Measurements from ENCODE around the gene TBC1D25.

TBC1D25 gene, protein sequence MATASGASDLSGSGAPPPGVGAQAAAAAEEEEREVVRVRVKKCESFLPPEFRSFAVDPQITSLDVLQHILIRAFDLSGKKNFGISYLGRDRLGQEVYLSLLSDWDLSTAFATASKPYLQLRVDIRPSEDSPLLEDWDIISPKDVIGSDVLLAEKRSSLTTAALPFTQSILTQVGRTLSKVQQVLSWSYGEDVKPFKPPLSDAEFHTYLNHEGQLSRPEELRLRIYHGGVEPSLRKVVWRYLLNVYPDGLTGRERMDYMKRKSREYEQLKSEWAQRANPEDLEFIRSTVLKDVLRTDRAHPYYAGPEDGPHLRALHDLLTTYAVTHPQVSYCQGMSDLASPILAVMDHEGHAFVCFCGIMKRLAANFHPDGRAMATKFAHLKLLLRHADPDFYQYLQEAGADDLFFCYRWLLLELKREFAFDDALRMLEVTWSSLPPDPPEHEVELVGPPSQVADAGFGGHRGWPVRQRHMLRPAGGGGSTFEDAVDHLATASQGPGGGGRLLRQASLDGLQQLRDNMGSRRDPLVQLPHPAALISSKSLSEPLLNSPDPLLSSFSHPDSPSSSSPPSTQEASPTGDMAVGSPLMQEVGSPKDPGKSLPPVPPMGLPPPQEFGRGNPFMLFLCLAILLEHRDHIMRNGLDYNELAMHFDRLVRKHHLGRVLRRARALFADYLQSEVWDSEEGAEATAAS

DNA sequence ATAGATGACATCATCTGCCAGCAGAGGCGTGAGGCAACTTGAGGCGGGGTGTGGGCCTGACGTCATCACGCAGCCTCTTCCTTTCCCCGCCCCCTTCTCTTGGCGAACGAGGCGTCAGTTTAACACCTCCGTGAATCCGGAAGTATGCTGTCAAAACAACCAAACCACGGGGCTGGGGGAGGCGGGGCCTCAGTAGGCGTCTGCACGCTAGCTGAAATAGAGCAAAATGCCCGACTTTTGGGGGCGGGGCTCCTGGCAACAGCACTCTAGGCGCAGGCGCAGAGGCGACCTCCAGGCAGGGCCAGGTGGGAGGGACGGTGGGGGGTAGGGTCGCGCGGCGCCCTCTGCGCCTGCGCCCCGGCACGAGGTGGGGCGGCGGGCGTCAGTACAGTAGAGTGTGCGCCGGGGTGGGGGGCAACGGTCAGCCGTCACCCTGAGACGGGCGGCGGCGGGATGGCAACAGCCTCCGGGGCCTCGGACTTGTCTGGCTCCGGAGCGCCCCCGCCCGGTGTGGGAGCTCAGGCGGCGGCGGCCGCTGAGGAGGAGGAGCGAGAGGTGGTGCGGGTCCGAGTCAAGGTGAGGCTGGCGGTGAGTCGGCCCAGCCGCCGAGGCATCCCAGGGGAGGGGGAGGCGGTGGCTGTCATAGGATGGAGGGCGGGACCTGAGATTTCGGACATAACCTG is at the start of gene TBC1D25:
TSS of gene TBC1D25 (plus strand) at position 370 of the 683 bp plus-strand sequence. CDS start at position 454, 84 bp downstream.
- DNase-seq = peak; percentile 88 to 97

DNA sequence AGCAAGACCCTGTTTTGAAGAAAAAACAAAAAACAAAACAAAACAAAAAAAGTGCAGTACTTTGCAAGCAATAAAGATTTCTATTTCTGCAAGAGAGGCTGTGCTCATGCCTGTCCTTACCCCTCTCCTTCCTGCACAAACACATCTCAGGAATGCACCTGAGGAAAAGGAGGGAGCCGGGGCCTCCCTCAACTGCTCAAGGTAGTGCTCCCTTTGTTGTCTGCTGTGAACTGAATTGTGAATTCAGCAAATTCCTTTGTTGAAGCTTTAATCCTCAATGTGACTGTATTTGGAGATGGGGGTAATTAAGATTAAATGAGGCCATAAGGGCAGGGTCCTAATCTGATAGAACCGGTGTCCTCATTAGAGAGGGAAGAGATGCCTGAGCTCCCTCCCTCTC is 49.6 kb upstream of the TBC1D25 start:
- no peak for DNase-seq

DNA sequence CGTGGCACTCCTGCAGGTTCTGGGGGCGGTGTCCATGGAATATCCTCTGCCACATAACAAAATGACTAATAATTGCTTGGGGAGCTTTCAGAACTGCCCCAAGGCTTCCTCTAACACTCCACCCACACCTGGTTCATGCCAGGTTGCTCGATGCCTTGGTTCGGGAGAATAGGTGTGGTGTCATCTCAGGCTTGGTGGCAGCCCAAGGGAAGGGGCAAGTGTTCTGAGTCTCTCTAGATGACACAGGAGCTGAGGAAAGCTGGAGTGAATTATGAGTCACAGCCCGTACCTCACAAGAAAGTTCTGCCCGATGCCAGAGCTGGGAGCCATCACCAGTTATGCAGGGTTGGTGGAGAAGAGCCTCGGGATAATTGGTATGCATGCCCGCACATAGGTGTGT is 48.9 kb upstream of the TBC1D25 start:
- DNase-seq = no peak

DNA sequence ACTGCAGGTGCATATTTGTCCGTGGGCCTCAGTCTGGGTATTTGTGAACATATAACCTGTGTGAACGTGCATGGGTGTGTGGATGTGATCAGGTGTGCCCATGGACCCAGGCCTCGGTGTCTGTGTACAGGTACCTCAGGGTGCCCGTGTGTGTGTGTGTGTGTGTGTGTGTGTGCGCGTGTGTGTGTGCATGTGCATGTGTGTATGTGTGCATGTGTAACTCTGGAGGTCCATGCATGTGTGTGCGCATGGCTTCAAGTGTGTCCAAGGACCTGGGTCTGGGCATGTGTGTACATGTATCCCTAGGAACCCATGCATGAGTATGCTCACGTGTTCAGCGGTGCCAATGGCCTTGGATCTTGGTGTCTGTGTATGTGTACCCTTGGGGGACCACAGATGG is 47.7 kb upstream of the TBC1D25 start:
- DNase-seq = no peak

DNA sequence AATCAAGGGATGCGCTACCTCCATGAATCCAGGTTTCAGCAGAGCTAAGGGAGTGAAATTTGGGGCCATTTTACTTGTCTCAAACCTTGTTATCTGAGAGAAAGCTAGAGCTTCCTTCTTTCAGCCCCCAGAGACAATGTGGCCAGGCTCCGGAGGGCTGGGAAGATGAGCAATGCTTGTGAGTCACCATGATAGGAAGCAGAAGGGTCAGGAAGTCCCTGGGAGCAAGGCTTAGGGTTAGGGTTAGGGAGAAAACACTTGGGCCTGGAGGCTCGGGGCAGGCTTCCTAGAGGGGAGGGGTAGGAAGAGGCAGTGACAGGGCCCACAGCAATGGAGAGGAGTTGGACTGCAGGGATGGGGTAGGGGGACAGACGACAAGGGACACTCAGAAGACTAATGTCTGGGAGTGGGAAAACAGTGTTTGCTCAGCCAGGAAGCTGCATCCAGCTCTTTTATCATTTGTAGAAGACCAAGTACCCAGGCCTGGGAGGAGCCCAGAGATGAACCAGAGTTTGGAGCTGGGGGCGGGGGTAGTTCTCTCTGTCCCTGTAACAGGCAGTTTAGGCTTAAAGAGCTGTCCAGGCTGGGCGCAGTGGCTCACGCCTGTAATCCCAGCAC is 47.1 kb upstream of the TBC1D25 start:
- DNase-seq = no peak

DNA sequence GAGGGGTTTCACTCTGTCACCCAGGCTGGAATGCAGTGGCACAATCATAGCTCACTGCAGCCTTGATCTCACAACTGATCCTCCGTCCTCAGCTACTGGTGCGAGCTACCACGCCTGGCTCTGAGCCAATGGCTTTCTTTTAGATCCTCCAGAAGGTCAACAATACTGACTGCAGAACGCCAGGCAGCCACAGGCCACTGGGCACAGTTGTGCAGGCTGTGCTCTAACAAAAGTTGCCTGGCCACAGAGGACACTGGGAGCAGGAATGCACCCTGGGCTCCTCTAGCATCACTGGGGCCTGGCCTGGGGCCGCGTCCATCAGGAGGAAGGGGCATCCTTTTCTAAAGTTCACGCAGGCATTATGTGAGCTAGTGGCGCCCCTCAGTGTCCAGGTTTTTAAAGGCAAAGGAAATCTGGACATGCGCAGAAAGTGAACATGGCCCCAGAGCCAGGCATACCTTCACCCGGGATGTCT is 45.6 kb upstream of the TBC1D25 start:
- peak in 1 of 2 experiments; percentile 6 for DNase-seq

DNA sequence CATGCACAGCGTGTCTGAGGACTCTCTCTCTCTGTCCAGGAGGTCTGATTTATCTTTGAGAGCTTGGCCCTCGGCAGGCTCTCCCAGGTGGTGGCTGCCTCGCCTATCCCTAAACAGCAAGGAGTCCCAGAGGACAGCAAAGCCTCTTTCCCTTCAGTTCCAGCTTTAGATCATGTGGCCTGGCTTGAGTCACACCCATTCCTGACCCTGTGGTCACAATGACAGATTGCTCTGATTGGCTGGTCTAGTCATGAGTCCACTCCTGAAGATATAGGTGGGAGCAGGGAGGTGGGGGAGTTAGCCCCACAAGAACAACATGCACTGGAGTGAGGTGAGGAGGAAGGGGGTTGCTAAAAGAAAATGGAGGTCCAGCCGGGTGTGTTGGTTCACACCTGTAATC is 42.9 kb upstream of the TBC1D25 start:
- DNase-seq = no peak

DNA sequence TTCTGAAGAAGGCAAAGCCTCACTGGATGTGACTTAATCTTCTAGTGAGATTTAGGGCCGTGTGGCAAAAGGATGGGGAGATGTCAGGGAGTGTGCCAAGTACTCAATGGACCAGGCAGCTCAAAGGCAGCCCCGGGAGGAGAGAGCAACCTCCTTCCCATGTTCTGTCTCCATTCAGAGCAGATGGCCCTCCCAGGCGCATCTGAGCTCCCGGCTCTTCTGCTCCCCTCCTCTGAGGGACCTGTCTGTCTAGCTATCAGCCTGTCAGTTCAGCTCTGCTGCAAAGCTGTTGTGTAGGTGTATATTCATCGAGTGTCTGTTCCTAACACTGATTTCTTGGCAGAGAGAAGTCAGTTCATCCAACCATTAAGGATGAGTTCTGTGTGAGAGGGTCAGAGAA is 41.6 kb upstream of the TBC1D25 start:
- peak in 1 of 2 experiments; percentile 3 for DNase-seq

DNA sequence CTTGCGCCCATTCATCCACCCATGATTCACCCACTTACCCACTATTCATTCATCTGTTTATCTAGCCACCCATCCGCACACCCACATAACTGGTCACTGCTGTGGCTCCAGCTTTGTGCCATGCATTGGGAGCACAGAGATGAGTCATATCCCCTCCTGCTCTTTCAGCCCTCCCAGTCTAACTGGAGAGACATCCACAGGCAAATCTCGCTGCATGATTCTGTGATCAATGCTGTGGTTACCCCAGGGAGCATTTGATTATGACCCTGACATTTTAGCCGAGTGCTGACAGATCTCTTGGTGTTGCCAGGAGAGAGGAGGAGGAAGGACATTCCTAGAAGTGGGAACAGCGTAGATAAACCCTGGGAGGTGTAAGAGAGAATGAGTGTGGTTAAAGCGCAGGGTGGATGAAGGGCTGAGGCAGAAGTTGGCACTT is 41.1 kb upstream of the TBC1D25 start:
- no peak for DNase-seq

DNA sequence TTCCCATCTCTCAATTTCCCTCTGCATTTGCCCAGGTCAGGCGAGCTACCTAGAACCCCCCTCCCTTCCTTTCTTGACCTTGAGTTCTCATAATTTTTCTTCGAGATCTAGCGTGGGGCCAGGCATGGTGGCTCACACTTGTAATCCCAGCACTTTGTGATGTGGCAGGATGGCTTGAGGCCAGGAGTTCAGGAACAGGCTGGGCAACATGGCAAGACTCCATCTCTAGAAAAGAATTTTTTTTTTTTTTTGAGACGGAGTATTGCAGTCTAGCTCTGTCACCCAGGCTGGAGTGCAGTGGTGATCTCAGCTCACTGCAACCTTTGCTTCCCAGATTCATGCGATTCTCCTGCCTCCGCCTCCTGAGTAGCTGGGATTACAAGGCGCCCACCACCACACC is 35.3 kb upstream of the TBC1D25 start:
- DNase-seq = no peak

DNA sequence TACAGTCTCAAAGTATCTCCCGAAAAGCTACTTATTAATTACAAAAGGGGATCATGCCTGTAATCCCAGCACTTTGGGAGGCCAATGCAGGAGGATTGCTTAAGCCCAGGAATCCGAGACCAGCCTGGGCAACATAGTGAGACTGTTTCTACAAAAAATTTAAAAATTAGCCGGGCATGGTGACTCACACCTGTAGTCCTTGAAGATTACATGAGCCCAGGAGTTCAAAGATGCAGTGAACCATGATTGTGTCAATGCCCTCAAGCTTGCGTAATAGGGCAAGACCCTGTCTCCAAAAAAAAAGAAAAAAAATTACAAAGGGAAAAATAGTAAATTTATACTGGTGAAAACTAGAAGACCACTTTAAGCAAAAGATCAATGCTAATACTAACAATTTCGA is 34.0 kb upstream of the TBC1D25 start:
- no peak for DNase-seq

DNA sequence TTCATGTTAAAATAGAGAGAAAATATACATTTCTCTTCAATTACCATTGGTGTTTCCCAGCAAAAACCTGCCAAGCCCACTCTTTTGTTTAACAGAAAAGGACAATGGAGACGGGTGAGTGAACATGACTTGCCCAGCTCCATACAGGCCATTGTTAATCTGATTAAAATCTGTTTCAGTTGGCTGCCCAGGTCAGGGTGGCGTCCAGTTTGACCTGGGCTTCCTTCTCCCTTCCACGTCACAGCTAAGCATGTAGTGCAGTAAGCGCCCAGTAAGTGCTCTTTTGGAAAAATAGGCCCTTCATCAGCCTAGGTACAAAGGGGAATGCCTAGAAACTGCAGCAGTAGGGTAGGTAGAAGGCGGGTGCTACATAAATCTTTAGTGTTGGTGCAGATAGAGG is 32.3 kb upstream of the TBC1D25 start:
- DNase-seq = no peak

DNA sequence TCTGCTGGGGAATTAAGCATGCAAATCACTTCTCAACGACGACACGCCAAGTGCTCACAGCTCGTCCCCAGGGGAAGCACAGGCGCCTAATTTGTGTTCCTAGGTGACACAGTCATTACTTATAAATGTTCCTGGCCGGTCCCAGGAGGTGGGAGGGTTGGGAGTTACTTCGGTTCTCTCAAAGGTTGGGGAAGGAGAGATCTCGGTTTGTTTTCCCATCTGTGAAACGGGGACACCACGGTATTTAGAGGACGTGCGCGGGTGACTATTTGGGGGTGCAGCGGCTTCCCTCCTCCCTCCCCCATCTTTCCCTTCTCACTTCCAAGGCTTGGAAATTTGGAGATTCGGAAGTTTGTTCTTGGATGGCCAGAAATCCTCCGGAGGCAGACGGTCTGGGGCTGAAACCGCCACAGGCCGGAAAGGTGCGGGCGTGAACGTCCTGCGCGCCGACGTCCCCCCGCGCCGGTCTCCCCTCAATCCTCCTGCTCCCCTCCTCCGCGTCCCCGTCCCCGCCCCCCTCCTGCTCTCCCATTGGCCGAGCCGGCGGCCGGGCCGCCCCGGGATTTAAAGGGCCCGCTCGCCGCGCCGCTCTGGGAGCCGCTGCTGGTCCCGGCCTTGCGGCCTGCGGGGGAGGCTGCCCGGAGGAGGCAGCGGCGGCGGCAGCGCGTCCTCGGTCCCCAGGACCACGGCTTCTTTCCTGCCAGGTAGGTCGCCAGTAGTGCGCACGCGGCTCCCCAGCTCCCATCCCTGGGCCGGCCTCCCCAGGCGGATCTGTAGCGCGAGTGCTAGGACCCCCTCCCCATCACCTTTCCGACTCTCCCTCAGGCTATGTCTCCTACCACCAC is 30.9 kb upstream of the TBC1D25 start, which contains the start of gene PORCN:
TSS of gene PORCN (plus strand) at position 593 of the 845 bp plus-strand sequence. CDS start 829 bp downstream, outside the sequence.
- peak in 1 of 2 experiments; percentile 60 for DNase-seq

DNA sequence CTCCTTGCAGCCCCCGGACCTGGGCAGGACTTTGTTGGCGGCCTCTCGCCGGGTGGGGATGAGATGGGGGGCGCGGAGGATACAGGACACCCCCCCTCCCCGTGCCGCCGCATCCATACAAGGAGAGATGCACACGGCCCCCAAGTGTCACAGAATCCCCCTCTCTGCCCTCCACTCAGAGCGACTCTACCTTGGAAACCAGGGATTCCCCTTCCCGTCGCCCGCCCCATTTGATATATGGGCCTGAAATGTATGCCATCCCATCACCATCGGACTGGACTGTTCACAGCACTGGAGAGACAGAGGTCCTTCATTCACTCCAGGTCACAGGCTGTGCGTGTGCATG is 30.3 kb upstream of the TBC1D25 start:
- no peak for DNase-seq

DNA sequence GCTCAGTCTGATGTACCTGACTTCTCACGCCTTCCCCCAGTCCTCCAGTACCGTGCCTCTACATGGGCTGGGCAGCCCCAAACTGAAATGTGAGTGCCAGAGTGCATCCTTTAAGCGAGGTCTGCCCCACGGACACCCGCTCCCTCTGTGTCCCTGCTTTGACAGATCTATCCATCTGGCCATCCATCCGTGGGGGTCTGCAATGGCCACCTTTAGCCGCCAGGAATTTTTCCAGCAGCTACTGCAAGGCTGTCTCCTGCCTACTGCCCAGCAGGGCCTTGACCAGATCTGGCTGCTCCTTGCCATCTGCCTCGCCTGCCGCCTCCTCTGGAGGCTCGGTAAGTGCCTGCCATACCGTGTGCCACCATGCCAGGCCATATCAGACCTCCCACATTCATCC is 29.9 kb upstream of the TBC1D25 start:
- no peak for DNase-seq

DNA sequence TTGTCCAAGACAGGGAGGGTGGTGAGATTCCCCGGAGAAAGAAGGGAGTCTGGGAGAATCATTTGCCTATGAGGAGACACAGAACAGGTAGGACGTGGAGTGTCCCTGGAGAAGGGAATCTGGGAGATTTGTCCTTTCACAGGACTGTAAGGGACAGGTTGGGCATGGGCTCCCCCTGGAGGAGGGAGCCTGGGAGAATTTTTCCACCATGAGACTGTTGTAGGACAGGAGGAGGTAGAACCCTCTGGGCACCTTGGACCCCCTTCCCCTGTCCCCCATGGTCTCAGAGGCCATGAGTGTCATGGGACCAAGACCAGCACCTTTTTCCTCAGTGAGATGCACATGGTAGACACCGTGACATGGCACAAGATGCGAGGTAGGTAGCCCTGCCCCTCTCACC is 28.0 kb upstream of the TBC1D25 start:
- DNase-seq = no peak

DNA sequence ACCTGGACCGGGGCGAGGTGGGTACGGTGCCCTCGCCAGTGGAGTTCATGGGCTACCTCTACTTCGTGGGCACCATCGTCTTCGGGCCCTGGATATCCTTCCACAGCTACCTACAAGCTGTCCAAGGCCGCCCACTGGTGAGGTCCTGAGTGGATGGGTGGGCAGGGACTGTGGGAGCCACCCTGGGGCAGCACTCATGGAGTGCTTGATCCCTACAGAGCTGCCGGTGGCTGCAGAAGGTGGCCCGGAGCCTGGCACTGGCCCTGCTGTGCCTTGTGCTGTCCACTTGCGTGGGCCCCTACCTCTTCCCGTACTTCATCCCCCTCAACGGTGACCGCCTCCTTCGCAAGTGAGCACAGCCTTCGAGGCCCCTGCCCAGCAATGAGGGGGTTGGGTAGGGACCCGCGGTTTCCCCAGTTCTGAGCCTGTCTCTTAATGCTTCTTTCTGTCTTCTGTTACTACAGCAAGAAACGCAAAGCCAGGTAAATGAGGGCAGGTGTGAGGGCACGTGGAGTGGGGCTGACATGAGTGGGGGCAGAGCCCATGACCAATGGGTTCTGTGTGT is 27.1 kb upstream of the TBC1D25 start:
- no peak for DNase-seq

DNA sequence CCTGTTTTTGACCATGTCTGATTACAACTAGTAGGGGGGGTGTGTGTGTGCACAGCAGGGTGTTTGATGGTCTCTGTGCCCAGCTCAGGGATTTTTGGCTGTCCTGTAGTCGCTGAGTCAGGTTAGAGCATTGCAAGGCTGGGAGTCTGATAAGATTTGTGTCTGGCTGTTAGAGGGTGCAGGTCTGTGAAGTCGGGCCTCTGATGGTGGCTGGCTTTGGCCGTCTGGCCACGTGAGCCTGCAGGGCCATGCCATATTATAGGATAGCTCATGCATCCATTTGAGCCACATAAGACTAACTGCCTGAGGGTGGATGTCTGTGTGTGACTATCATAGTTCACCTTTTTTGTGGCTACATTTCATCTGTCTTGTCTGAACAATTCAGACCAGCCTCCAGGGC is 25.8 kb upstream of the TBC1D25 start:
- no peak for DNase-seq

DNA sequence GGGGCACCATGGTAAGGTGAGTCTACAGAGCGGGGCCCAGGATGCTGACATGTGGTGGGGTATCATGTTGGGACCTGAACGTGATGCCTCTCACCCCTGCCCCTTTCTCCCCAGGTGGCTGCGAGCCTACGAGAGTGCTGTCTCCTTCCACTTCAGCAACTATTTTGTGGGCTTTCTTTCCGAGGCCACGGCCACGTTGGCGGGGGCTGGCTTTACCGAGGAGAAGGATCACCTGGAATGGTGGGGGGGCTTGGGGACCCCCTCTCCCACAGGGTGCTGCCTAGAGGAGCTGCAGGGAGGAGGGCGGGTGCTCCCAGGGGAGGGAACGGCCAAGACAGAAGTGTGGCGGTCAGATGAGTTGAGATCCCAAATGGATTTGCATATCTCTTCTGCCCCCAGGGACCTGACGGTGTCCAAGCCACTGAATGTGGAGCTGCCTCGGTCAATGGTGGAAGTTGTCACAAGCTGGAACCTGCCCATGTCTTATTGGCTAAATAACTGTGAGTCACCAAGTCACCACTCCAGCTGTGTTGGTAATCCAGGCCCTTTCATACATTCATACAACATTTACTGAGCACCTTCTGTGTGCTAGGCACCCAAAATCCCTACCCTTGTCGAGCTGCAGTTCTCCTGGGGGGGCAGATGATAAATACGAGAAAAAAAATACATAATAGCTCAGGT is 25.2 kb upstream of the TBC1D25 start:
- DNase-seq = no peak

DNA sequence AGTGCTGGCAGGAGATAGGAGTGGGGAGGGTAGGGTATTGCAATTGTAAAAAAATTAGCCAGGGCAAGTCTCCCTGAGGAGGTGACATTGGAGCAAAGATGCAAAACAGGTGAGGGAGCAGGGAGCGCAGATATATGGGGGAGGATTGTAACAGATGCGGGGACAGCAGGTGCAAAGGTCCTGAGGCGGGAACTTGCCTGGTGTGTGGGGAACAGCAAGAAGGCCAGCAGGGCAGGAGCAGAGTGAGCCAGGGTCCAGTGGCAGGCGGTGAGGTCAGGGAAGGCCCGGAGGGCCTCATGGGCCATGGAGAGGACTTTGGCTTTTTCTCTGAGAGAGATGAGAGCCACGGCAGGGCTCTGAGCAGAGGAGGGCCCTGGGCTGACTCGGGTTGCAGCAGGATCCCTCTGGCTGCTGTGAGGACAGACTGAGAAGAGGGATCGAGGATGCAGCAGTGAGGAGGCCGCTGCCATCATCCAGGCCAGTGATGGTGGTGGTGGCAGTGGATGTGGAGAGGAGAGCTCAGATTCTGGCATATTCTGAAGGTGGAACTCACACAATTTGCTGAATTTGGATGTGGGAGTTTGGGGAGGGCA is 24.6 kb upstream of the TBC1D25 start:
- no peak for DNase-seq

DNA sequence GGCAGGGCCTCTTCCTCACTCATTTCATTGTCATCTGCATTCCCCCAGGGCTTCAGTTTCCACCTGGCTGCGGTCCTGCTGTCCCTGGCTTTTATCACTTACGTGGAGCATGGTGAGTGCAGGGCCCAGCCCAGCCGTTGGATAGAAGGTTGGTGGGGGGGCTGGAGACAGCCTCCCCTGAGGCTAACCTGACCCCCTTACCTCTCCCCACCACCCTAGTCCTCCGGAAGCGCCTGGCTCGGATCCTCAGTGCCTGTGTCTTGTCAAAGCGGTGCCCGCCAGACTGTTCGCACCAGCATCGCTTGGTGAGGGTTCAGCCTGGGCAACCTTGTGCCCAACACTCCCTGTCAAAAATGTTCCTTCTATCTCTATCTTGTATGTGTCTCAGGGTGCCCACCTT is 23.7 kb upstream of the TBC1D25 start:
- no peak for DNase-seq

Measured in NCI-H446 (cell line).